Pons (tissue), 1 donor: Measurements from ENCODE around the gene CCDC149.
A peak's percentile ranks its signal among the peaks of the same experiment; 100 is the strongest.

ENCODE experiments used
- DNase-seq: peaks from one replicate; pipeline ENCODE4 v3.0.0-alpha.2; 2016; ENCODE audit warnings: low spot score

The CCDC149 gene

DNA sequence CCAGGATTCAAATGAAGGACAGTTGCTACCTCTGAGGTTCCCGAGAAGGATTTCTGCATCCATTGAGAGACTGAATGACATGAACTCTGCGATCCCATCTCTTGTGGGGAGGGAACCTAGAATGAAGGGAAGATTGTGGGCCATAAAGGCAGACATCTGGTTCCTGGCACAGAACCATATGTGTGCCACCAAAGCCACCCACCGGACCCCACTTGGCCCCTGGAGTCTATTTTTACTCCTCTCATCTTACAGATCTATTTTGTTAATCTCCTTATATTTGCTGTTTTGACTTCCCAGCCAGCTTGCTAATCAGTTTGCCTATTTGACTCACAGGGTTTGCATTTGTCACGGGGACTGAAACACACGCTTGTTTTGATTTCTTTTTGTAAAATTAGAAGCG, 110.2 kb downstream of the CCDC149 start:
- DNase-seq = no peak

- DNase-seq = no peak
Measured at GRCh38 chr4:24801136-24801855, 111.5 kb downstream of the CCDC149 start.

DNA sequence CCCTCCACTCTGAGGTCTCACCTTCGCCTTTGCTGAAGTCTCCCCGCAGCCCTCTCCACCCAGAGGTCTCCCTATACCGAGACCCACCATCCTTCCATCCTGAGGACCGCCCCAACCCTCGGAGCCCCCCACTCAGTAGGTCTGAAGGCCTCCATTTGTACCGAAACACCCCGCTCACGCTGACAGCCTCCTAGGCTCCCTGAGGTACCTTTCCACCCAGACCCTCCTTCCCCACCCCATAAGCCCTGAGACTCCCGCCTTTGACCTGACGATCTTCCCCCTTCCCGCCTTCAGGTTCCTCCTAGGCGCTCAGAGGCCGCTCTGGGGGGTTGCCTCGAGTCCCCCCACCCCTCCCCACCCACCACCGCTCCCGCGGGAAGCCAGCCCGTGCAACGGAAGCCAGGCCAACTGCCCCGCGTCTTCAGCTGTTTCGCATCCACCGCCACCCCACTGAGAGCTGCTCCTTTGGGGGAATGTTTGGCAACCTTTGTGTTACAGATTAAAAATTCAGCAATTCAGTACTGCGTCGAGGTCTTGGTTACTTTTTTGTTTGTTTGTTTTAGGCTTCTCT, 112.4 kb downstream of the CCDC149 start:
- no peak for DNase-seq

GRCh38 chr4:24799544-24800324, 113.1 kb downstream of the CCDC149 start:
- no peak for DNase-seq

DNA sequence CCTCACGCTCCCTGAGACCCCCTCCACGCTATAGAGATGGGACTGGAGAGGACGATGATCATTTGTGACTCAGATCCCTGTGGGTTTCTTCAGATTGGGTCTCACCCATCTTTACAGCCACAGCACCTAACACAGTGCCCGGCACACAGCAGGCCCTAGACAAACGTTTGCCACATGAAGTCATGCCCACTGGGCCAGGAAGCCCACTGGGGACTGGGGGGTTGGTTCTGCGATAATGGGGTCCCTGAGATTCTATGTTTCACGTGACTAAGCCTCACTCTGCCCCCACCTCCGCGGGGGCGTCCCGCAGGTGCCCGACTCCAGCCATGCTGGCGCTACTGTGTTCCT, 113.7 kb downstream of the CCDC149 start:
- DNase-seq = no peak

DNA sequence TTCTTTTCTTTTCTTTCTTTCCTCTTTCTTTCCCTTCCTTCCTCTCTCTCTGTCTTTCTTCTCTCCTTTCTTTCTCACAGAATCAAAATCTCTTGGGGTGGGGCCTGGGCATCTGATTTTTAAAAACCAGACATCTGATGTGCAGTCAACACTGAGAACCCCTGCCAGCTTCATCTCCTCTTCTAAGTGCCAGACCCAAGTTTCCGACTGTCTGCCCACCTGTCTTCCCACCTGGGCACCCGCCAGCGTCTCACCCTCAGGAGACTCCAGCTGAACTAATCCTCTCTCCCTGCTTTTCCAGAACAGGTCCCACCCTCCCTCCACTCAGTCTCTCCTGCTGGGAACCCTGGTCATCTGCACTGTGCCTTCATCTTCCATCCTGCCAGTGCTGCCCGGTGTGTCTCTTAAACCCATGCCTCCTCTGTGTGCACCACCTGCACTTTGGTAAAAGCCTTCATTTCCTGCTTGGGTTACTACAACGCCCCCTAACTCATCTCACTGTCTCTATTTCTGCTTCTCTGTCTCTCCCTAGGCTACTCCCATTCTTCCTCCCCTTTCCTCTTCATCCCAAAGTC, 114.7 kb downstream of the CCDC149 start:
- DNase-seq = no peak

DNA sequence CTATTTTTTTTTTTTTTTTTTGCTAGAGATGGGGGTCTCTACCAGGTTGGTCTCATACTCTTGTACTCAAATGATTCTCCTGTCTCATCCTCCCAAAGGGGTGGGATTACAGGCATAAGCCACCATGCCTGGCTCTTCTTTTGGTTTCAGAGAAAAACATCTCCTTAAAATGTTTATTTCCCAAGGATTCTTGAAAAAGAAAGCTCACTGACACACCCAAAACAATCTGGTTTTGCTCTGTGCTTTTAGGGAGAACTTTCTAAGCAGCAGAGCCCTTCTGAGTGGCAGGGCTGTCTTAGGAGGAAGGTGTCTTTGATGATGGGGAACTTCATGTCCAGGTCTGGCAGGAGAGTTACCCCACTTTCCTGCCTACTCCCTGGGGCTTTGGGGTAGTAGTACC, 116.2 kb downstream of the CCDC149 start:
- no peak for DNase-seq

DNA sequence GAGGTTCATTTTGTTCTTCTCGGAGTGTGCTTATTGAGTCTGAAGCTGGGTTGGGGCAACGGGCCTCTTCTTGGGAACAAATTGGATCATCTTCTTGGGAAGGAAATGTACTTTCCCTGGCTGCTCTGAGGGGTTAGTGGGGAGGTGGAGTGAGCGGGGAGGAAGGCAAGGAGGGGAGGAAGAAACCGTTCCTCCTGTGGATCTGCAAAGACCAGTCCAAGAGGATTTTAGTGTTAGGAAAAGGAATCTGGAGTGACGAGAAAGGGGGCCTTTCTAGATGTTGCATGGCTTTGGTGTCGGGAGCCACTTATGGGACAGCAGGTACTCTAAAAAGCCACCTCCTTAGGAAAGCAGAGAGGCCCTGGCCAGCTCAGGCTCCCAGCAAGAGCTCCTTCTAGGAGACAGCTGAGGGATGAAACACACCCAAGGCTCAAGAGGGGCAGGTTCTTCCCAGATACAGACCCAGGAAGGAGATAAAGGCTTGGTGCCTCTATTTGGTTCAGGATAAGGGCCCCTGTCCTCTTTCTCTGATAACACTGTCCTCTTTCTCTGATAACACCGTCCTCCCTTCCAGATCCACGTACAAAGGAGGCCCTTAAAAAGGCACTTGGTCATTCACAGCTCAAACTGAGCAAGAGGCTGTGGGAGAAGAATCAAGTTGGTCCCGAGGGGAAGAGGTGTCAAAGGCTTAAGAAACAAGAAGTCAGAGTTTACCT, 117.0 kb downstream of the CCDC149 start:
- DNase-seq = no peak

- peak; percentile 55 for DNase-seq
Measured at GRCh38 chr4:24794916-24795665, 117.8 kb downstream of the CCDC149 start, which contains the start of gene SOD3. Gene SOD3 (plus strand): TSS chr4:24795573. CDS start chr4:24799522, 3,949 bp downstream.

GRCh38 chr4:24794480-24794879, 118.4 kb downstream of the CCDC149 start:
- no peak for DNase-seq

- DNase-seq = no peak
Measured at GRCh38 chr4:24794051-24794450, 118.8 kb downstream of the CCDC149 start.

- DNase-seq = no peak
Measured at GRCh38 chr4:24793219-24794005, 119.4 kb downstream of the CCDC149 start.

DNA sequence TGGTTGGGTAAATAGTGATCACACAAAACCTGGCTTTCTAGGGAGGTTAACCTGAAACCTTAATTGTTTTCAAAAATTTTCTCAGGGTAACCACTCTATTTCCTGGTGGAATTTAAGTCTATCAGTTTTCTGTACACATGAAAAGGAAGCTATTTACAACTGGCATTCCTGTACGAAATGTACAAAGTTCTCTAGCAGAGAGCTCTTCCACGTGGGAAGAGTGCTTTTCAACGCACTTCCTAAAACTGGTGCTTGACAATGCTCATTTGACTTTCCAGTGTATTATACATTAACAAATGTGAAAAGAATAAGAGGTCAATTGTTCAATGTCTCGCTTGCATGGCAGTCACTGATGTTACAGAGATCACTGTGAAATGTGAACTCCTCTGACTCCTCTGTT, 120.3 kb downstream of the CCDC149 start:
- peak; percentile 38 for DNase-seq

- DNase-seq = no peak
Measured at GRCh38 chr4:24791043-24791442, 121.8 kb downstream of the CCDC149 start.

DNA sequence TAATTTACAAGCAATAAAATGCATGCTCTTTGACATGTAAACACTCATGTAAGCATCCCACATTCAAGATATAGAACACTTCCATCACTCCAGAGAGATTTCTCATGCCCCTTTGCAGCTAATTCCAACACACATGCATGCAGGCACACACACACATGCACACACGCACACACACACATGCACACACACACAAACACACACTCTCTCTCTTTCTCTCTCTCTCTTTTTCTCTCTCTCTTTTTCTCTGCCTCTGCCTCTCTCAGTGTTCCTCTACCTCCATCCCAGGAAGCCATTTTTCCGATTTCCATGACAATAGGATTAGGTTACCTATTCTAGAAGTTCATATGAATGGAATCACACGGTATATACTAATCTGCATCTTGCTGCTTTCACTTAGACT, 129.3 kb downstream of the CCDC149 start:
- no peak for DNase-seq

- DNase-seq = peak; percentile 44
Measured at GRCh38 chr4:24781999-24782745, 130.7 kb downstream of the CCDC149 start.

DNA sequence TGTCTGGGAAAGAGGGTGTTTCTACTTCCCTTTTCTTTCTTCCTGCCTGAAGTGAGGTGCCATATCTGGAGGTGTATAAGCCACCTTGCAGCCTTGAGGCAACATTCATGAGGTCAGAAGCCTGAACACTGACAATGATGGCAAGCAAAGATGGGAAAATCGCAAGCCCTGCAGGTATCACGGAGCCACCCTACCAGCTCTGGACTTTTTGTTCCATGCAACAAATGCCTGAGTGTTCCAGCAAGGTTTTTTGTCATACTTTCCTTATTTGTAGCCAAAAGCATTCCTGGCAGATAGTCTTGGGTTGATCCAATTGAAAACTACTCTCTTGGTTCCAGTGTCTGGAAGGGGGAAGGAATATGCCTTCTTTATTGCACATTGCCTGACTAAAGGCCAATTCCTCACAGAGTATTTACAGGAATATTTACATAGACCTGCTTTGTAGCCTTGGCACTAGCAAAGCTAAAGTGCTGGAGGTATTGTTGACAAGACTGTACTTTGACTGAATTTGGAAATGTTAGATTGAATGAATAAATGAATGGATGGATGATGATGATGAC, 131.8 kb downstream of the CCDC149 start:
- DNase-seq = no peak

GRCh38 chr4:24778464-24779225, 134.2 kb downstream of the CCDC149 start:
- DNase-seq = no peak
